Measurements from ENCODE around the gene GRHPR.

GRCh38 chr9:37441776-37442370 lies 19.4 kb downstream of the GRHPR start:
- TF ChIP-seq EZH2 (IDR thresholded peaks at IDR 0.05; ENCODE audit: insufficient read depth, low read length): no peak
- no peak for TF ChIP-seq CTCF (IDR thresholded peaks at IDR 0.05; ENCODE audit: insufficient read depth, low read depth, low read length)

All from astrocyte (in vitro differentiated cells and primary cell).